ENCODE data around the gene HJURP. TPM values are rescaled to one million over a fixed set of nuclear protein-coding genes. Genes with fewer than 3 reads are reported as not detected.

Gene HJURP
- polyA plus RNA-seq, 1 donor (not counting 4 experiments of a cell fraction or from before 2014, with no cell fraction given): 20.2 TPM

- FAIRE-seq (no peak), DNase-seq (ENCODE audit: low read depth, low spot score) (no peak)
- Histone ChIP-seq H3K9ac (ENCODE audit: control insufficient read depth, extremely low read depth, insufficient read depth, low read length) (no peak overlapping the region), H2AFZ (ENCODE audit: control insufficient read depth, low read length) (no peak overlapping the region), H3K4me2 (ENCODE audit: control insufficient read depth, extremely low read depth, insufficient read depth, low read depth, low read length) (no peak overlapping the region), H3K27me3 (ENCODE audit: control insufficient read depth, extremely low read depth, insufficient read depth, low read length) (no peaks in the 10 kb centered on the region), H3K4me3 (ENCODE audit: control insufficient read depth in 2 of 3, extremely low read depth in 1 of 3, insufficient read depth in 2 of 3, low read depth in 1 of 3, low read length in 3 of 3) (no peak overlapping the region), H3K79me2 (ENCODE audit: control insufficient read depth, insufficient read depth, low read length) (peaks cover 4% of the 10 kb centered on the region), H3K4me1 (ENCODE audit: control insufficient read depth, extremely low read depth, insufficient read depth, low read length) (peaks cover 16% of the 10 kb centered on the region), H3K27ac (ENCODE audit: control insufficient read depth, insufficient read depth, low read length) (no peak overlapping the region), H3K9me3 (ENCODE audit: control insufficient read depth, low read depth, low read length) (no peaks in the 10 kb centered on the region), H3K36me3 (ENCODE audit: control insufficient read depth in 2 of 2, extremely low read depth in 1 of 2, insufficient read depth in 2 of 2, low read length in 2 of 2) (peaks cover 0 to 15% of the 10 kb centered on the region in 2 experiments), H3K9me1 (ENCODE audit: control insufficient read depth, extremely low read depth, insufficient read depth, low read length) (no peaks in the 10 kb centered on the region), H4K20me1 (ENCODE audit: control insufficient read depth, extremely low read depth, insufficient read depth, low read length) (no peaks in the 10 kb centered on the region)
- no peak for TF ChIP-seq CTCF (optimal IDR thresholded peaks at IDR 0.05 in 1 of 3, IDR thresholded peaks at IDR 0.05 in 1 of 3, conservative IDR thresholded peaks at IDR 0.05 in 1 of 3; ENCODE audit: extremely low read depth in 1 of 3, insufficient read depth in 2 of 3, low read length in 3 of 3)
- no peak for TF ChIP-seq EZH2 (IDR thresholded peaks at IDR 0.05; ENCODE audit: low read length)
- dilution Hi-C loops (cut with MboI; ENCODE audit: extremely low pct_ligation_motif_present, low sequenced_read_pairs): no loop called here
These were observed 21.9 kb downstream of the HJURP start for GRCh38 chr2:233832414-233832813.

- Histone ChIP-seq H3K27me3 (ENCODE audit: control insufficient read depth, extremely low read depth, insufficient read depth, low read length) (no peaks in the 10 kb centered on the region), H3K79me2 (ENCODE audit: control insufficient read depth, insufficient read depth, low read length) (peaks cover 2% of the 10 kb centered on the region), H2AFZ (ENCODE audit: control insufficient read depth, low read length) (no peak overlapping the region), H3K36me3 (ENCODE audit: control insufficient read depth in 2 of 2, extremely low read depth in 1 of 2, insufficient read depth in 2 of 2, low read length in 2 of 2) (peaks cover 0 to 12% of the 10 kb centered on the region in 2 experiments), H3K27ac (ENCODE audit: control insufficient read depth, insufficient read depth, low read length) (no peak overlapping the region), H4K20me1 (ENCODE audit: control insufficient read depth, extremely low read depth, insufficient read depth, low read length) (no peaks in the 10 kb centered on the region), H3K9me3 (ENCODE audit: control insufficient read depth, low read depth, low read length) (no peaks in the 10 kb centered on the region), H3K4me3 (ENCODE audit: control insufficient read depth in 2 of 3, extremely low read depth in 1 of 3, insufficient read depth in 2 of 3, low read depth in 1 of 3, low read length in 3 of 3) (no peak overlapping the region), H3K4me1 (ENCODE audit: control insufficient read depth, extremely low read depth, insufficient read depth, low read length) (peaks cover 16% of the 10 kb centered on the region), H3K4me2 (ENCODE audit: control insufficient read depth, extremely low read depth, insufficient read depth, low read depth, low read length) (no peak overlapping the region), H3K9me1 (ENCODE audit: control insufficient read depth, extremely low read depth, insufficient read depth, low read length) (no peaks in the 10 kb centered on the region), H3K9ac (ENCODE audit: control insufficient read depth, extremely low read depth, insufficient read depth, low read length) (no peak overlapping the region)
- dilution Hi-C loops (cut with MboI; ENCODE audit: extremely low pct_ligation_motif_present, low sequenced_read_pairs): no loop called here
- no peak for FAIRE-seq
- no peak for DNase-seq (ENCODE audit: low read depth, low spot score)
- no peak for TF ChIP-seq CTCF (optimal IDR thresholded peaks at IDR 0.05 in 1 of 3, IDR thresholded peaks at IDR 0.05 in 1 of 3, conservative IDR thresholded peaks at IDR 0.05 in 1 of 3; ENCODE audit: extremely low read depth in 1 of 3, insufficient read depth in 2 of 3, low read length in 3 of 3)
These were observed 22.5 kb downstream of the HJURP start for GRCh38 chr2:233831861-233832260.

Data from keratinocyte (primary cell).